Activated CD8-positive, alpha-beta memory T cell treated with anti-CD3 and anti-CD28 coated beads, Interleukin-2, amount 10 ng/mL, durations not matched to agents 7 days and 5 days (primary cell): ENCODE data around the gene SNAP91. TPM values are rescaled to one million over a fixed set of nuclear protein-coding genes. Genes with fewer than 3 reads are reported as not detected.
"Not testable (repeated sequence)": the region's sequence is repeated elsewhere in the genome, so short reads cannot be mapped to it uniquely, and the experiment has no call there.

Experiments
- ATAC-seq: fragments of 150-1000 bp; cut with Tn5 transposase; one replicate; pipeline ENCODE4 v1.10.0; 2021; ENCODE audit warnings: moderate library complexity
- CTCF ChIA-PET: fragments of 350-600 bp; sonication (Branson Sonifier 250); formaldehyde crosslinking; loops from one replicate; lab custom pipeline; 2021; ENCODE audit warnings: antibody characterized with exemption; lab: Charles Lee
- DNase-seq: peaks from one replicate; pipeline ENCODE4 v3.0.0-alpha.2; 2020
- H3K27ac Mint-ChIP-seq: one replicate; pipeline ENCODE4 v1.8.0; 2021; ENCODE audit warnings: mild to moderate bottlenecking, mixed read lengths
- H3K27me3 Mint-ChIP-seq: one replicate; pipeline ENCODE4 v1.8.0; 2021; ENCODE audit warnings: mixed read lengths
- H3K36me3 Mint-ChIP-seq: one replicate; pipeline ENCODE4 v1.8.0; 2021; ENCODE audit warnings: mild to moderate bottlenecking, mixed read lengths
- H3K4me1 Mint-ChIP-seq: one replicate; pipeline ENCODE4 v1.8.0; 2021; ENCODE audit warnings: mixed read lengths
- H3K4me3 Mint-ChIP-seq: one replicate; pipeline ENCODE4 v1.8.0; 2021; ENCODE audit warnings: mild to moderate bottlenecking, moderate library complexity, mixed read lengths
- H3K9me3 Mint-ChIP-seq: one replicate; pipeline ENCODE4 v1.8.0; 2022; ENCODE audit warnings: low read depth, mixed read lengths
- total RNA-seq, 2 experiments: library from RNA; stranded (reverse); gene quantifications; one replicate each; pipeline ENCODE4 v1.2.3, GENCODE V29; 2021

Gene SNAP91
- total RNA-seq, 2 experiments from 2014 or later = not detected

DNA sequence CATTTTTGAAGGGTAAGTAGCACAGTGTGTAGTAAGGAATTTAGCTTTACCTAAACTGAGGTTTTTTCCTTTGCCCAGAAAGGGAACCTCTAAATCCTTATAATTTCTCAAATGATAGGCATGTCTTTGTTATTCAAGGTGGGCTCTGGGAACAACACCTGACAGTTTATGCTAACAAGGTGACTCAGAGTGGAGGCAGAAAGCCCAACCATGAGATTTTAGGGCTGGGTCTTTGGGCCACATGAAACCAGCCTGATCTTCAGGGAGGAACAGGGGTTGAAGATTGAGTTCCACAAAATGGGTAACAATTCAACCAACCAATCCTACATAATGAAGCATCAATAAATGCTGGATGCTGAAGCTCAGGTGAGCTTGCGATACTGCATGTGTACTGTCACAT lies 149.9 kb downstream of the SNAP91 start:
- Mint-ChIP-seq H3K27ac (no peak overlapping the region), H3K4me1 (no peaks in the 10 kb centered on the region), H3K27me3 (peaks cover 4% of the 10 kb centered on the region), H3K4me3 (no peak overlapping the region), H3K9me3 (no peaks in the 10 kb centered on the region), H3K36me3 (no peaks in the 10 kb centered on the region)
- CTCF ChIA-PET = no interaction called here
- DNase-seq = no peak
- ATAC-seq = no peak

DNA sequence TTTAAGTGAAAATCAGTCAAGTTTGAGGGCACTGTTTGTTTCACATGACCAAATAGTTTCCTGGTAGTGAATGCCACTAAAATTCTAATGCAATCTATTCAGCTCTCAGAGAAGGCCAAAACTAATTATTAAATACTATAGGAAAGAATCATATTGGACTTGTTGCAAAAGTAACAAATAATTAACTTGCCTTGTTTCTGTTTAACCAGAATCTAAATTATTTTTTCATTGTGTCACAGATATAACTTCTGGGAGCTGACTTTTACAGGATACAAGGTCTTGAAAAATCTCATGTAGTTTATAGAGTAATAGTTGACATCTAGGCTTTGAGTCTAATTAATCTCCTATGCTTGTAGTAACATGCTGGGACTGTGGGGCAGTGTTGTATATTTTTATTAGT lies 152.0 kb downstream of the SNAP91 start:
- CTCF ChIA-PET = no interaction called here
- Mint-ChIP-seq H3K4me3 (no peak overlapping the region), H3K27me3 (peaks cover 4% of the 10 kb centered on the region), H3K4me1 (no peaks in the 10 kb centered on the region), H3K36me3 (no peaks in the 10 kb centered on the region), H3K27ac (no peak overlapping the region), H3K9me3 (no peaks in the 10 kb centered on the region)
- no peak for DNase-seq
- ATAC-seq = no peak

DNA sequence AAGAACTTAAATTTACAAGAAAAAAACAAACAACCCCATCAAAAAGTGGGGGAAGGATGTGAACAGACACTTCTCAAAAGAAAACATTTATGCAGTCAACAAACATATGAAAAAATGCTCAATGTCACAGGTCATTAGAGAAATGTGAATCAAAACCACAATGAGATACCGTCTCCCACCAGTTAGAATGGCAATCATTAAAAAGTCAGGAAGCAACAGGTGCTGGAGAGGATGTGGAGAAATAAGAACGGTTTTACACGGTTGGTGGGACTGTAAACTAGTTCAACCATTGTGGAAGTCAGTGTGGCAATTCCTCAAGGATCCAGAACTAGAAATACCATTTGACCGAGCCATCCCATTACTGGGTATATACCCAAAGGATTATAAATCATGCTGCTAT lies 157.2 kb downstream of the SNAP91 start:
- H3K36me3 Mint-ChIP-seq, DNase-seq, ATAC-seq, H3K4me1 Mint-ChIP-seq, CTCF ChIA-PET, H3K27ac Mint-ChIP-seq, H3K27me3 Mint-ChIP-seq, H3K9me3 Mint-ChIP-seq, H3K4me3 Mint-ChIP-seq: not testable (repeated sequence)

DNA sequence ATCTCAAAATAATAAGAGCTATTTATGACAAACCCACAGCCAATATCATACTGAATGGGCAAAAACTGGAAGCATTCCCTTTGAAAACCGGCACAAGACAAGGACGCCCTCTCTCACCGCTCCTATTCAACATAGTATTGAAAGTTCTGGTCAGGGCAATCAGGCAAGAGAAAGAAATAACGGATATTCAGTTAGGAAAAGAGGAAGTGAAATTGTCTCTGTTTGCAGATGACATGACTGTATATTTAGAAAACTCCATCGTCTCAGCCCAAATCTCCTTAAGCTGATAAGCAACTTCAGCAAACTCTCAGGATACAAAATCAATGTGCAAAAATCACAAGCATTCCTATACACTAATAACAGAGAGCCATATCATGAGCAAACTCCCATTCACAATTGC lies 158.4 kb downstream of the SNAP91 start:
- not testable (repeated sequence) for H3K27me3 Mint-ChIP-seq, DNase-seq, H3K4me1 Mint-ChIP-seq, H3K27ac Mint-ChIP-seq, H3K4me3 Mint-ChIP-seq, ATAC-seq, H3K9me3 Mint-ChIP-seq, H3K36me3 Mint-ChIP-seq
- CTCF ChIA-PET = interaction anchor here (2.3 kb wide), 1 partner anchor 14 kb away, joined by 7 read pairs; no protein-coding TSS in a partner anchor

DNA sequence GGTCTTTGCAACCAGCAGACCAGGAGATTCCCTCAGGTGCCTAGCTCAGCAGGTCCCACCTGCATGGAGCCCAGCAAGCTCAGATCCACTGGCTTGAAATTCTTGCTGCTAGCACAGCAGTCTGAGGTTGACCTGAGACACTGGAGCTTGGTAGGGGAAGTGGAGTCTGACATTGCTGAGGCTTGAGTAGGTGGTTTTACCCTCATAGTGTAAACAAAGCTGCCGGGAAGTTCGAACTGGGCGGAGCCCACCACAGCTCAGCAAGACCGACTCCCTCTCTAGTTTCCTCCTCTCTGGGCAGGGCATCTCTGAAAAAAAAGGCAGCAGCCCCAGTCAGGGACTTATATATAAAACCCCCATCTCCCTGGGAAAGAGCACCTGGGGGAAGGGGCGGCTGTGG lies 162.3 kb downstream of the SNAP91 start:
- H3K27ac Mint-ChIP-seq = no peak overlapping the region
- H3K4me1 Mint-ChIP-seq = peaks cover 5% of the 10 kb centered on the region
- ATAC-seq (peak; percentile 27), DNase-seq (peak; percentile 41)
- H3K27me3 Mint-ChIP-seq = peaks cover 2% of the 10 kb centered on the region
- no peak overlapping the region for H3K4me3 Mint-ChIP-seq
- H3K9me3 Mint-ChIP-seq = no peaks in the 10 kb centered on the region
- CTCF ChIA-PET = no interaction called here
- H3K36me3 Mint-ChIP-seq = peaks cover 2% of the 10 kb centered on the region

DNA sequence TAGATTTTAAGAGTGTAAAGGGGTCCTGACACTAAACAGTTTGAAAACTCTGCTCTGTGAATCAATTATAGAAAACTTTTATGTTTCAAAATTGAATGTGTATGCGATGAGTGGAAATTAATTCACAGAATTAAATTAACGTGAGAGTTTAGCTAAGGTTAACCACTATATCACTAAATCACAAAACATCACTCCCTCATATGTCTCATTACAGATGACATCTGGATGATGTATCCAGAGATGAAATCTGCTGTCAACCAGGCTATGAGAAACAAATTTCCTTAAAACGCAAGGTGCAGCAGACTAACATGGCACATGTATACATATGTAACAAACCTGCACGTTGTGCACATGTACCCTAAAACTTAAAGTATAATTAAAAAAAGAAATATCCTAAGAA lies 169.2 kb downstream of the SNAP91 start:
- H3K4me3 Mint-ChIP-seq = no peak overlapping the region
- H3K36me3 Mint-ChIP-seq = no peaks in the 10 kb centered on the region
- H3K4me1 Mint-ChIP-seq = no peaks in the 10 kb centered on the region
- H3K27ac Mint-ChIP-seq = no peak overlapping the region
- no peaks in the 10 kb centered on the region for H3K9me3 Mint-ChIP-seq
- CTCF ChIA-PET = no interaction called here
- no peak for DNase-seq
- ATAC-seq = no peak
- peaks cover 2% of the 10 kb centered on the region for H3K27me3 Mint-ChIP-seq

DNA sequence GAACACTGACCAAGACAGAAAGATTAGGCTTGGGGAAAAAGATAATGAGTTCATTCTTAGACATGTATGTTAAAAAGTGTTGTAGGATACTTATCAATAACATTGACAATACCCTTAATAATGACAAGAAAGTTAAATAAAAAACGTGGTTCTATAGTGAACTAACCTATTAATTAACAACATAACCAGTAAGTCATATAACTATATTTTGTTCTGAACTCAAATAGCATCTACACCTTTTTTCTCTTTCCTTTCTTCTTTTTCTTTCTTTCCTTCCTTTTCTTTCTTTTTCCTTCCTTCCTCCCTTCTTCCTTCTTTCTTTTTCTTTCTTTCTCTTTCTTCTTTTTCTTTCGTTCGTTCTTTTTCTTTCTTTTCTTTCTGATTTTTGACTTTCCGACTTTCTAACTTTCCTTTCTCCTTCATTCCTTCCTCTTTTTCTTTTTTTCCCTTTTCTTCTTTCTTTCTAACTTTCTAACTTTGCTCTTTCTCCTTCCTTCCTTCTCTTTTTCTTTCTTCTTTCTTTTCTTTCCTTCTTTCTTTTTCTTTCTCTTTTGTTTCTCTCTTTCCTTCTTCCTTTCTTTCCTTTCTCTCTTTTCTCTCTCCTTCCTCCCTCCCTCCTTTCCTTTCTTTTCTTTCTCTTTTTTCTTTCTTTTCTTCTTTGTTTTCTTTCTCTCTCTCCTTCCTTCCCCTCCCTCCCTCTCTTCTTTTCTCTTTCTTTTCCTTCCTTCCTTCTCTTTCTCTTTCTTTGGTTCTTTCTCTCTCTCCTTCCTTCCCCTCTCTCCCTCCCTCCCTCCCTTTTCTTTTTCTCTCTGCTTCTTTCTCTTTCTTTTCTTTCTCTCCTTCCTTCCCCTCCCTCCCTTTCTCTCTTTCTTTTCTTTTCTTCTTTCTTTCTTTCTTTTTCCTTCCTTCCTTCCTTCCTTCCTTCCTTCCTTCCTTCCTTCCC lies 172.0 kb downstream of the SNAP91 start:
- no peaks in the 10 kb centered on the region for H3K9me3 Mint-ChIP-seq
- no peak for ATAC-seq
- no peak overlapping the region for H3K4me3 Mint-ChIP-seq
- H3K27ac Mint-ChIP-seq = no peak overlapping the region
- DNase-seq = no peak
- H3K4me1 Mint-ChIP-seq = no peaks in the 10 kb centered on the region
- no peaks in the 10 kb centered on the region for H3K36me3 Mint-ChIP-seq
- CTCF ChIA-PET = interaction anchor here (0.6 to 1.4 kb wide), 11 partner anchors 9 to 315 kb away, joined by 3 to 7 read pairs (median 4); no protein-coding TSS in a partner anchor
- peaks cover 2% of the 10 kb centered on the region for H3K27me3 Mint-ChIP-seq

DNA sequence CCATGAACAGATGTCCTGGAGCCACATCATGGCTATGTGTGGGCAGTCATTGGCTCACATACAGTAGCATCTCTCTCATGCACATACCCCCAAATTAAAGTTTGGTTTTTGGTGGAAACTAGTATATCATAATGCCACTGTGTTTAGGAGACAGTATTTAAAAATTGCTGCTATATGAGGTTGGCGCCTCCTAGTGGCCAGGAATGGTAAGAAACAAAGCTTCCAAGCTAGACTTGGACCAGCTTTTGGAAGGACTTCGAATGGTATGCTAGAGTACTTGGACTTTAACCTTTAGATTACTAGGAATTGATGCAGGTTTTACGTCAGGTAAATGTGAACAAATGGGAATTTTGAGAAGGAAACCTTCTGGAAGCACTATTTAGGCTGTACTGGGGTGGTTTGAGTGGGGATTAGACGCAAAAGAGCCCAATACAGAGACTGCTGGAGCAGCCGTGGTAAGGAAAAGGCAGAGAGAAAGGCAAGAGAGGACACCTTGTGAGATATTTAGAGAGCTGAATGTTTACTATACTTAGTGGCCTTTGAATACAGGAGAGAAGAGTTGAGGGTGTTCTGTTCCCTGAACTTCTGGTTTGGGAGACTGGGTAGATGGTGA lies 172.8 kb downstream of the SNAP91 start:
- no peak overlapping the region for H3K4me3 Mint-ChIP-seq
- ATAC-seq (no peak), DNase-seq (peak; percentile 55)
- H3K36me3 Mint-ChIP-seq = no peaks in the 10 kb centered on the region
- peaks cover 2% of the 10 kb centered on the region for H3K27me3 Mint-ChIP-seq
- H3K27ac Mint-ChIP-seq = no peak overlapping the region
- no peaks in the 10 kb centered on the region for H3K9me3 Mint-ChIP-seq
- CTCF ChIA-PET = interaction anchor here (0.6 to 1.4 kb wide), 11 partner anchors 9 to 314 kb away, joined by 3 to 7 read pairs (median 4); no protein-coding TSS in a partner anchor
- no peaks in the 10 kb centered on the region for H3K4me1 Mint-ChIP-seq

DNA sequence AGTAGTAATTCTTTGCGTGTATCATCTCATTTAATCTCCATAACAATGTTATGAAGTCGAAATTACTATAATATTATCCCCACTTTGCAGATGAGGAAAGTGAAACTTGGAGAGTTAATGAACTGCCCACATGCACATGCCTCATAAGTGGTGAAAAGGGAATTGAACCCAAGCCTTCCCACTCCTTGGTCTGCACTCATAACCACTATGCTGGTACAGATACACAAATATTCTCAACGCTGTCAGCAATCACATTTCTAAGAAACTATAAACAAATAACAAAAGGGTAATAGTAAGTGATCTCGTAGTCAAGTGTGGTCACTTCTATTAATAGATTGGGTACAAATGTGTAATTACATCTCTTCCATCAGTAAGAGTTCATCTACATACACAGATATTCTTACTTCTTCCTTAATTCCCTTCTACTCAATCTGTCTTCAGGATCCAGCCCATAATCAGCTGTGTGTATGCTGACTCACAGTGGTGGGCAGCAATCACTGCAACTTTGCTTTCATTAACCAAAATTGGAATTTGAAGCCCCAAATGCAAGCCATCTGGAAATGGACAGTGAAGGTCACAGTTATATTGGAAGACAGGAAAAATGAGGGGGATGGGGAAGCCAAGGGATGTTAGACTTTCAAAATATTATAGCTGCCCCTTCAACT lies 190.0 kb downstream of the SNAP91 start:
- CTCF ChIA-PET = interaction anchor here (1.5 to 2.4 kb wide), 2 partner anchors 297 to 452 kb away, joined by 6 to 9 read pairs; partner anchors contain the start of gene DOP1A
- no peaks in the 10 kb centered on the region for H3K36me3 Mint-ChIP-seq
- no peak for ATAC-seq
- no peaks in the 10 kb centered on the region for H3K4me1 Mint-ChIP-seq
- H3K9me3 Mint-ChIP-seq = no peaks in the 10 kb centered on the region
- DNase-seq = no peak
- no peak overlapping the region for H3K27ac Mint-ChIP-seq
- H3K27me3 Mint-ChIP-seq = peaks cover 16% of the 10 kb centered on the region
- no peak overlapping the region for H3K4me3 Mint-ChIP-seq

DNA sequence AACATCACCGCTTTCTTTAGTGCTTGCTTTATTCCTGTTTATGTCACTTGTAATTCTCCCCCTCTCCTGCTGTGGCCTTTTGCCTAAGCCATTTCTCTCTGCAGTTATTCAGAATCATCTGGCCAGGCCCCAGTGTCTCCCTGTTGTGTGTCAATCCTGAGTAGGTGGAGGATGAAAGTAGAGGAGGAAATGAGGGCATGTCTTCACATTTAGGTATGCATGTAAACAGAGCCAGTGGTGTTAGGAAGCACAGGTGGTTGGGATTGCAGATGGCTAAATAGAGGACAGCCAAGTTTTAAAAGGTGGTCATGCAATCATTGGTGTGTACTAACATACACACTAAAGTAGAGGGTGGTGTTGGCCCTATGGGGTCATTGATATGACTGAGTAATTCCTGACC lies 191.4 kb downstream of the SNAP91 start:
- no peaks in the 10 kb centered on the region for H3K36me3 Mint-ChIP-seq
- ATAC-seq = no peak
- no peak overlapping the region for H3K4me3 Mint-ChIP-seq
- CTCF ChIA-PET = no interaction called here
- H3K4me1 Mint-ChIP-seq = no peaks in the 10 kb centered on the region
- no peak for DNase-seq
- no peaks in the 10 kb centered on the region for H3K9me3 Mint-ChIP-seq
- H3K27me3 Mint-ChIP-seq = peaks cover 24% of the 10 kb centered on the region
- no peak overlapping the region for H3K27ac Mint-ChIP-seq

DNA sequence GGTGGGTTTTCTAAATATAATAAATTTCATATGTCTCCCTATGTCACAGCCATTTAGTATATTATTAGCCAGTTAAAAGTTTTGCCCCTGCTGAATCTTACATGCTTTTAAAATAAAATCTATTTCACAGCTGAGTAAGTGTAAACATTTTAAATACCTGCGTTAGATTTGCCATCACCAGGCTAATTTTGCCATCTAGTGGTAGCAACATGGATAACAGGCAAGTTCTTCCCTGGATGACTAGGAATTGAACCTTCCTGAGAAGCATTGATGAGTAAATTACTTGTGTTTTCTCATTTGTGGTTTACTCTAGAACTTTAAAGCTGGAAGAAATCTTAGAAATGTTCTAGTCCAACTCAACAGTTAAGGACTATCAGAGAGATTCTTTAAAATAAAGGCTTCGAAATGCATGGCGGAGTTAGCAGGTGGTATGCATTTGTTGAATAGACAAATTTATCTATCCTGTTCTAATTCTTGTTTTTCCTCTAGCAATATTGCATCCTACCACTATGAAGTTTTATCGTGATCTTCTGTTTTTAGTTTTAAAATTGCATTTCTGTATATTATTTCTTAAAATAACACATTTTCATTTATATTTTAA lies 193.9 kb downstream of the SNAP91 start:
- DNase-seq (no peak), ATAC-seq (no peak)
- Mint-ChIP-seq H3K36me3 (no peaks in the 10 kb centered on the region), H3K27me3 (peaks cover 39% of the 10 kb centered on the region), H3K4me1 (peaks cover 7% of the 10 kb centered on the region), H3K9me3 (no peaks in the 10 kb centered on the region), H3K4me3 (no peak overlapping the region), H3K27ac (no peak overlapping the region)
- CTCF ChIA-PET = interaction anchor here (0.6 to 7.3 kb wide), 8 partner anchors 9 to 447 kb away, joined by 3 to 62 read pairs (median 6); partner anchors contain the start of genes DOP1A and UBE3D

DNA sequence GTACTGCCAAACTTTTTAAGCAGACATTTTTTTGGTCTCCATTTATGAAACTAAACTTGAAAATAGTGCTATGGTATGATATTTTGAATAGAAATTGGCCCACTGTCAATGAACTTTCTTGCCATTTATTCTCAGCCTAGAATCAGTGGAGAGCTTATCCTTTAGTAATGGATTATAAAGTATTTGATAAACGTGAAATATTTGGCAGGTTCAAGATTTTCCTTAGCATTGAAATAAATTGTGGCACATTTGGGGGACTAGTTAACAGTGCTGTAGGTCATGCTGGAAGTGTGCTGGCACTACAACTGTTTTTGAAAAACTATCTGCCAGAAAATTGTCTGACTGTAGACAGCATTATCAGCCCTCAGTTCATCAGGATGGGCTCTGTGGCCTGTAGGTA lies 194.4 kb downstream of the SNAP91 start:
- Mint-ChIP-seq H3K9me3 (no peaks in the 10 kb centered on the region), H3K4me1 (peaks cover 7% of the 10 kb centered on the region), H3K36me3 (no peaks in the 10 kb centered on the region), H3K27me3 (peaks cover 37% of the 10 kb centered on the region), H3K4me3 (no peak overlapping the region), H3K27ac (no peak overlapping the region)
- DNase-seq (no peak), ATAC-seq (no peak)
- CTCF ChIA-PET = interaction anchor here (1.1 to 7.3 kb wide), 9 partner anchors 8 to 447 kb away, joined by 3 to 62 read pairs (median 6); partner anchors contain the start of genes DOP1A and UBE3D
